Measurements from ENCODE around the gene BCAP31. TPM values are rescaled to one million over a fixed set of nuclear protein-coding genes. Genes with fewer than 3 reads are reported as not detected.

Gene BCAP31
- total RNA-seq, 4 donors from 2014 or later, result 37.6 to 113 (median 74.4) TPM

DNA sequence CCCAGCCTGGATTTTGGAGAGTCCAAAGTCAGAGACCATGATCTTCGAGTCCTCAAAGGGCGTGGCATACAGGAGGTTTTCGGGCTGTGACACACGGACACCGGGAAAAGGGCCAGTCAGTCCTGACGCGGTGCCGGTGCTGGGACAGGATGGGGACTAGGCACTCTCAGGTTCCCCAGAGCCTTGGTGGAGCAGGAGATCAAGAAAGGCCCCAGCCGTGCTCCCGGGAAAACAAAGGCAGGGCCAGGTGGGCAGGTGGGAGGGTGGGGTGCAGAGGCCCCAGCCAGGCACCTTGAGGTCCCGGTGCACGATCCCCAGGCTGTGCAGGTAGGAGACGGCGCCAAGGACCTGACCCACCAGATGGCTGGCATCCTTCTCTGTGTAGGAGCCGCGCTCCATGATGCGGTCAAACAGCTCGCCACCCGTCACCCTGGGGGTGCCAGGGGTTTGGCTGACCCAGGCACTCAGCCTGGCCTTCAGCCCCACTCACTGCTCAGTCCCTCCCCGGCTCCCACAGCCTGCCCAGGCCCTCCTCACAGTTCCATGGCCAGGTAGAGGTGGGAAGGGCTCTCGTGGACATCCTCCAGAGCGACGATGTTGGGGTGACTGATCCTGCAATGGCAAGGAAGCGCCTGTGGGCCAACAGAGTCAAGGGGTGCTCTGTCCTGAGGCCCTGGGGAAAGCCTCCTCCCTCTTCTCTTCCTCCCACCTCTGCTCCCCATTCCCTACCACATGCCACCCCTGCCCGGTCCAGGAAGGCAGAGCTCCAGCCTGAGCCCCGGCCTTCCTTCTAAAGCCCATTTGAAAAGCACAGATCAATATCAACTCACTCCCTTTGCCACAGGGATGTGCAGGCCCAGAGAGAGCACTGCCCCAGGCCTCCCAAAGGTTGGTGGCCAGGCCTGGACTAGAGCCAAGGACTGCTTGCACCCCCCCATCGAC lies 52.3 kb downstream of the BCAP31 start:
- 84% methylated on average over 26 of the region's 27 CpGs; no CpG with 5 or more reads in 1 of the 2 donors for WGBS, 2 donors (ENCODE audit: low coverage in 1 of 2)
- H3K27me3 ChIP-seq, result peaks cover 30% of the 10 kb centered on the region
- in situ Hi-C loops (cut with MboI; ENCODE audit: low pct_ligation_motif_present in 1 of 4, low pct_unique_long_range_greater_than_20kb in 1 of 4, low sequenced_read_pairs in 3 of 4), result loop anchor here (25.0 kb wide), 2 partner anchors 110 to 710 kb away; no protein-coding TSS in a partner anchor

DNA sequence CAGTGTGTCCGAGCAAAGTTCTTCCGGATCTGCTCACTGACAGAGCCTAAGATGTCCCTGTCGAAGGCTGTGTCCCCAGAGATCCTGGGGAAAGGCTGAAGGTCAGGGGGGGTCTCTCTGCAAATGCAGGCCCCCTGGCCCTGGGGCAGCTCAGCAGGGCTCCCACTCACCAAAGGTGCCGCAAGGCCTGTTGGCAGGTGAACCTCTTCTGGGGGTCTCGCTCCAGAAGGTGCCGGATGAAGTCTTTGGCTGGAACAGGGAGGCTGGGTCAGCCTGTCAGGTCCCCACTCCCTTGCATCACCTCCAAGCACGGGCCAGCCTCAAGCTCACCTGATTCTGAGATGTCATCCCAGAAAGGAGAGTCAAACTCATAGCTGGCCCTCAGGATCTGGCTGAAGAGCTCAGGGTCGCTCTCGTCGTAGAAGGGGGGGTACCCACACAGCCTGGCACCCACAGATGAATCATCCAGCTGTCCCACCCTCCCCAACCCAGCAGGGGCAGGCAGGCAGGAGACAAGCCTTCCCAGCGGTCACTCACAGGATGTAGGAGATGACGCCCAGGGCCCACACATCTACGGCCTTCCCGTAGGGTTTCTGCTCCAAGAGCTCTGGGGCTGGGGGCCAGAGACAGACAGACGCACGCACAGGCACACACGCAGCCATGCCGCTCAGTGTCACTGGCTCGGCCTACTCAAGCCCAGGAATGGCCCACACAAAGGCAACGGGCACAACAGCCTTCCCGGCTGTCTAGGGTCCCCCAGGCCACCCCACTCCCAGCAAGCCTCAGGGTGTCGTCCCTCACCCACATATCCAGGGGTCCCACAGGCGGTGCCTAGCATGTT lies 53.2 kb downstream of the BCAP31 start:
- WGBS, 2 donors (ENCODE audit: low coverage in 1 of 2), result 87% methylated on average over 20 of the region's 23 CpGs; no CpG with 5 or more reads in 1 of the 2 donors
- no peak for DNase-seq
- peaks cover 0 to 2% (median 0%) of the 10 kb centered on the region in 4 donors for H3K4me1 ChIP-seq
- in situ Hi-C loops (cut with MboI; ENCODE audit: low pct_ligation_motif_present in 1 of 4, low pct_unique_long_range_greater_than_20kb in 1 of 4, low sequenced_read_pairs in 3 of 4), result loop anchor here (25.0 kb wide), 2 partner anchors 109 to 709 kb away; no protein-coding TSS in a partner anchor
- no peak overlapping the region for H3K27ac ChIP-seq
- H3K27me3 ChIP-seq, result peaks cover 30% of the 10 kb centered on the region
- no peak overlapping the region for H3K4me3 ChIP-seq
- no peak for TF ChIP-seq POLR2AphosphoS5 (IDR thresholded peaks at IDR 0.05)
- TF ChIP-seq POLR2A (IDR thresholded peaks at IDR 0.05), result no peak
- TF ChIP-seq EP300 (IDR thresholded peaks at IDR 0.05; ENCODE audit: low read depth), result no peak
- TF ChIP-seq, protein P1, sequence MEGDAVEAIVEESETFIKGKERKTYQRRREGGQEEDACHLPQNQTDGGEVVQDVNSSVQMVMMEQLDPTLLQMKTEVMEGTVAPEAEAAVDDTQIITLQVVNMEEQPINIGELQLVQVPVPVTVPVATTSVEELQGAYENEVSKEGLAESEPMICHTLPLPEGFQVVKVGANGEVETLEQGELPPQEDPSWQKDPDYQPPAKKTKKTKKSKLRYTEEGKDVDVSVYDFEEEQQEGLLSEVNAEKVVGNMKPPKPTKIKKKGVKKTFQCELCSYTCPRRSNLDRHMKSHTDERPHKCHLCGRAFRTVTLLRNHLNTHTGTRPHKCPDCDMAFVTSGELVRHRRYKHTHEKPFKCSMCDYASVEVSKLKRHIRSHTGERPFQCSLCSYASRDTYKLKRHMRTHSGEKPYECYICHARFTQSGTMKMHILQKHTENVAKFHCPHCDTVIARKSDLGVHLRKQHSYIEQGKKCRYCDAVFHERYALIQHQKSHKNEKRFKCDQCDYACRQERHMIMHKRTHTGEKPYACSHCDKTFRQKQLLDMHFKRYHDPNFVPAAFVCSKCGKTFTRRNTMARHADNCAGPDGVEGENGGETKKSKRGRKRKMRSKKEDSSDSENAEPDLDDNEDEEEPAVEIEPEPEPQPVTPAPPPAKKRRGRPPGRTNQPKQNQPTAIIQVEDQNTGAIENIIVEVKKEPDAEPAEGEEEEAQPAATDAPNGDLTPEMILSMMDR (IDR thresholded peaks at IDR 0.05), result no peak
- no peaks in the 10 kb centered on the region for H3K9me3 ChIP-seq
- intact Hi-C loops (cut with DNase I; ENCODE audit: low total_unique reads), result no loop called here
- no peaks in the 10 kb centered on the region for H3K36me3 ChIP-seq

More for the DNA sequence above, 52.3 kb downstream of the BCAP31 start:
- no peak for DNase-seq
- Histone ChIP-seq H3K4me3 (no peak overlapping the region), H3K4me1 (peaks cover 0 to 2% (median 0%) of the 10 kb centered on the region in 4 donors), H3K36me3 (no peaks in the 10 kb centered on the region), H3K9me3 (no peaks in the 10 kb centered on the region), H3K27ac (peak overlapping the region in 2 of 4 donors; percentile 49 to 60)
- intact Hi-C loops (cut with DNase I; ENCODE audit: low total_unique reads), result no loop called here
- TF ChIP-seq, protein P1 (IDR thresholded peaks at IDR 0.05), result no peak
- TF ChIP-seq EP300 (IDR thresholded peaks at IDR 0.05; ENCODE audit: low read depth), result no peak
- no peak for TF ChIP-seq POLR2A (IDR thresholded peaks at IDR 0.05)
- TF ChIP-seq POLR2AphosphoS5 (IDR thresholded peaks at IDR 0.05), result no peak

DNA sequence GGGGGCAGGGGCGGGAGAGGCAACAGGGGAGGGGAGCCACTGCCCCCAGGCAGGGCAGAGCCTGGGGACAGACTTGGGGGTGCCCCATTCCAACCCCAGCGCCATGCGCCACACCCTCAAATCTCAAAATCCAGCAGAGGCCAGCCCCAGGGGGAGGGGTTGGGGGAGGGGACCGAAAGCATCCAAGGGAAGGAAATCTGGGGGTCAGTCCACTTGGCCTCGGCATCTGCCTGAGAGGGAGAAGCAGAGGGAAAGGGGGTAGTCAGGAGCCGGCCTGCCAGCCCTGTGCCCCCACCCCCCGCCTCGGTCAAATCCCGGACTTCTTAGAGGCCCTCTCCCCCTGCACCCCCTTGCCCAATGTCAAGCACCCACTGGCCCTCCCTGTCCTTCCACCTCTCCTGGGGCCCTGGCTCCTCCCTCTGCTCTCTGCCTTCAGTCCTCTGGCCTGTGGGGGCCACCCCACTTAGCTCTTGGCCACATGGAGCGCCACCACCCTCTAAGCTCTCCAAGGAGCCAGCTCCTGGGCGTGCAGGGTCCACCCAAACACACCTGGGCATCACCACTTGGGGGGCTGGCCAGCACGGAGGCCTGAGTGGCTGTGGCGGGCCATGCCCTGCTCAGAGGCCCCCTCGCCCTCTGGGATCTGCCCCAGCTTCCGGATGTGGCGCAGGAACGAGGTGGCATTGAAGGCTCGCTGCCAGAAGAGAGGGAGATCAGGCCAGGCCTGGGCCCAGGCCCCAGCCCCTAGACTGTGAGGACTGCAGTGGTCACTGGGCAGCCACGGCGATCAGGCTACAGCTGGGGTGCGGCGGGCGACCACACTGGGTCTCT lies 54.1 kb downstream of the BCAP31 start:
- no peaks in the 10 kb centered on the region for H3K36me3 ChIP-seq
- no peak overlapping the region for H3K27ac ChIP-seq
- H3K27me3 ChIP-seq, result peaks cover 30% of the 10 kb centered on the region
- no peak overlapping the region for H3K4me3 ChIP-seq
- intact Hi-C loops (cut with DNase I; ENCODE audit: low total_unique reads), result no loop called here
- in situ Hi-C loops (cut with MboI; ENCODE audit: low pct_ligation_motif_present in 1 of 4, low pct_unique_long_range_greater_than_20kb in 1 of 4, low sequenced_read_pairs in 3 of 4), result loop anchor here (10.0 to 25.0 kb wide), 3 partner anchors 108 to 708 kb away; no protein-coding TSS in a partner anchor
- no peak for DNase-seq
- WGBS, 2 donors (ENCODE audit: low coverage in 1 of 2), result 44 to 72% methylated on average over 5 to 19 of the region's 23 CpGs
- TF ChIP-seq POLR2AphosphoS5 (IDR thresholded peaks at IDR 0.05) (no peak), EP300 (IDR thresholded peaks at IDR 0.05; ENCODE audit: low read depth) (no peak), POLR2A (IDR thresholded peaks at IDR 0.05) (no peak)
- TF ChIP-seq, protein P1 (IDR thresholded peaks at IDR 0.05), result no peak
- peaks cover 0 to 2% (median 0%) of the 10 kb centered on the region in 4 donors for H3K4me1 ChIP-seq
- H3K9me3 ChIP-seq, result no peaks in the 10 kb centered on the region

Data from transverse colon (tissue), 4 donors.